Measurements from ENCODE around the gene DAAM2.
A peak's percentile ranks its signal among the peaks of the same experiment; 100 is the strongest.

Gene DAAM2

GRCh38 chr6:39770446-39770845 lies 21.7 kb upstream of the DAAM2 start:
- H3K9ac ChIP-seq (ENCODE audit: low read length): no peak overlapping the region
- H3K27ac ChIP-seq (ENCODE audit: low read depth, low read length): no peak overlapping the region
- H3K4me3 ChIP-seq (ENCODE audit: low read length): no peak overlapping the region
- no peaks in the 10 kb centered on the region for H3K27me3 ChIP-seq (ENCODE audit: control insufficient read depth, insufficient read depth, low read length)
- no peaks in the 10 kb centered on the region for H3K36me3 ChIP-seq (ENCODE audit: control insufficient read depth, insufficient read depth, low read length)
- peaks cover 5% of the 10 kb centered on the region for H3K4me1 ChIP-seq (ENCODE audit: control insufficient read depth, insufficient read depth, low read length)

- Histone ChIP-seq H3K36me3 (ENCODE audit: control insufficient read depth, insufficient read depth, low read length) (no peaks in the 10 kb centered on the region), H3K9ac (ENCODE audit: low read length) (no peak overlapping the region), H3K4me3 (ENCODE audit: low read length) (no peak overlapping the region), H3K27ac (ENCODE audit: low read depth, low read length) (peak overlapping the region; percentile 66), H3K4me1 (ENCODE audit: control insufficient read depth, insufficient read depth, low read length) (peaks cover 10% of the 10 kb centered on the region), H3K27me3 (ENCODE audit: control insufficient read depth, insufficient read depth, low read length) (no peaks in the 10 kb centered on the region)
These were observed 19.5 kb upstream of the DAAM2 start for GRCh38 chr6:39772559-39773273.

- H3K4me1 ChIP-seq (ENCODE audit: control insufficient read depth, insufficient read depth, low read length): peaks cover 10% of the 10 kb centered on the region
- no peaks in the 10 kb centered on the region for H3K36me3 ChIP-seq (ENCODE audit: control insufficient read depth, insufficient read depth, low read length)
- no peak overlapping the region for H3K4me3 ChIP-seq (ENCODE audit: low read length)
- H3K9ac ChIP-seq (ENCODE audit: low read length): no peak overlapping the region
- no peaks in the 10 kb centered on the region for H3K27me3 ChIP-seq (ENCODE audit: control insufficient read depth, insufficient read depth, low read length)
- H3K27ac ChIP-seq (ENCODE audit: low read depth, low read length): peak overlapping the region; percentile 66
These were observed 18.4 kb upstream of the DAAM2 start for GRCh38 chr6:39773782-39774181.

GRCh38 chr6:39776581-39776980 lies 15.6 kb upstream of the DAAM2 start:
- peaks cover 10% of the 10 kb centered on the region for H3K4me1 ChIP-seq (ENCODE audit: control insufficient read depth, insufficient read depth, low read length)
- H3K27me3 ChIP-seq (ENCODE audit: control insufficient read depth, insufficient read depth, low read length): no peaks in the 10 kb centered on the region
- H3K4me3 ChIP-seq (ENCODE audit: low read length): no peak overlapping the region
- H3K27ac ChIP-seq (ENCODE audit: low read depth, low read length): no peak overlapping the region
- no peaks in the 10 kb centered on the region for H3K36me3 ChIP-seq (ENCODE audit: control insufficient read depth, insufficient read depth, low read length)
- H3K9ac ChIP-seq (ENCODE audit: low read length): no peak overlapping the region

GRCh38 chr6:39777218-39777617 lies 15.0 kb upstream of the DAAM2 start:
- Histone ChIP-seq H3K27me3 (ENCODE audit: control insufficient read depth, insufficient read depth, low read length) (no peaks in the 10 kb centered on the region), H3K27ac (ENCODE audit: low read depth, low read length) (peak overlapping the region; percentile 30), H3K9ac (ENCODE audit: low read length) (no peak overlapping the region), H3K36me3 (ENCODE audit: control insufficient read depth, insufficient read depth, low read length) (no peaks in the 10 kb centered on the region), H3K4me1 (ENCODE audit: control insufficient read depth, insufficient read depth, low read length) (peaks cover 10% of the 10 kb centered on the region), H3K4me3 (ENCODE audit: low read length) (no peak overlapping the region)

GRCh38 chr6:39777661-39778060 lies 14.5 kb upstream of the DAAM2 start:
- Histone ChIP-seq H3K36me3 (ENCODE audit: control insufficient read depth, insufficient read depth, low read length) (no peaks in the 10 kb centered on the region), H3K9ac (ENCODE audit: low read length) (no peak overlapping the region), H3K27ac (ENCODE audit: low read depth, low read length) (peak overlapping the region; percentile 30), H3K4me3 (ENCODE audit: low read length) (no peak overlapping the region), H3K4me1 (ENCODE audit: control insufficient read depth, insufficient read depth, low read length) (peaks cover 10% of the 10 kb centered on the region), H3K27me3 (ENCODE audit: control insufficient read depth, insufficient read depth, low read length) (no peaks in the 10 kb centered on the region)

- H3K4me3 ChIP-seq (ENCODE audit: low read length): no peak overlapping the region
- peaks cover 5% of the 10 kb centered on the region for H3K4me1 ChIP-seq (ENCODE audit: control insufficient read depth, insufficient read depth, low read length)
- H3K36me3 ChIP-seq (ENCODE audit: control insufficient read depth, insufficient read depth, low read length): no peaks in the 10 kb centered on the region
- H3K27me3 ChIP-seq (ENCODE audit: control insufficient read depth, insufficient read depth, low read length): no peaks in the 10 kb centered on the region
- H3K9ac ChIP-seq (ENCODE audit: low read length): no peak overlapping the region
- no peak overlapping the region for H3K27ac ChIP-seq (ENCODE audit: low read depth, low read length)
These were observed 13.5 kb upstream of the DAAM2 start for GRCh38 chr6:39778581-39779255.

- no peak overlapping the region for H3K4me3 ChIP-seq (ENCODE audit: low read length)
- H3K36me3 ChIP-seq (ENCODE audit: control insufficient read depth, insufficient read depth, low read length): no peaks in the 10 kb centered on the region
- H3K27me3 ChIP-seq (ENCODE audit: control insufficient read depth, insufficient read depth, low read length): no peaks in the 10 kb centered on the region
- no peaks in the 10 kb centered on the region for H3K4me1 ChIP-seq (ENCODE audit: control insufficient read depth, insufficient read depth, low read length)
- no peak overlapping the region for H3K27ac ChIP-seq (ENCODE audit: low read depth, low read length)
- H3K9ac ChIP-seq (ENCODE audit: low read length): no peak overlapping the region
These were observed 6.9 kb upstream of the DAAM2 start for GRCh38 chr6:39785281-39785680.

- Histone ChIP-seq H3K27ac (ENCODE audit: low read depth, low read length) (no peak overlapping the region), H3K4me3 (ENCODE audit: low read length) (no peak overlapping the region), H3K36me3 (ENCODE audit: control insufficient read depth, insufficient read depth, low read length) (no peaks in the 10 kb centered on the region), H3K4me1 (ENCODE audit: control insufficient read depth, insufficient read depth, low read length) (no peaks in the 10 kb centered on the region), H3K9ac (ENCODE audit: low read length) (no peak overlapping the region), H3K27me3 (ENCODE audit: control insufficient read depth, insufficient read depth, low read length) (no peaks in the 10 kb centered on the region)
These were observed 5.5 kb upstream of the DAAM2 start for GRCh38 chr6:39786649-39787048.

- Histone ChIP-seq H3K36me3 (ENCODE audit: control insufficient read depth, insufficient read depth, low read length) (no peaks in the 10 kb centered on the region), H3K27me3 (ENCODE audit: control insufficient read depth, insufficient read depth, low read length) (no peaks in the 10 kb centered on the region), H3K4me1 (ENCODE audit: control insufficient read depth, insufficient read depth, low read length) (peaks cover 2% of the 10 kb centered on the region), H3K27ac (ENCODE audit: low read depth, low read length) (no peak overlapping the region), H3K9ac (ENCODE audit: low read length) (no peak overlapping the region), H3K4me3 (ENCODE audit: low read length) (no peak overlapping the region)
These were observed 4.9 kb upstream of the DAAM2 start for GRCh38 chr6:39787322-39787721.

- peaks cover 8% of the 10 kb centered on the region for H3K4me1 ChIP-seq (ENCODE audit: control insufficient read depth, insufficient read depth, low read length)
- H3K9ac ChIP-seq (ENCODE audit: low read length): no peak overlapping the region
- H3K27ac ChIP-seq (ENCODE audit: low read depth, low read length): peak overlapping the region; percentile 41
- H3K4me3 ChIP-seq (ENCODE audit: low read length): no peak overlapping the region
- no peaks in the 10 kb centered on the region for H3K27me3 ChIP-seq (ENCODE audit: control insufficient read depth, insufficient read depth, low read length)
- H3K36me3 ChIP-seq (ENCODE audit: control insufficient read depth, insufficient read depth, low read length): no peaks in the 10 kb centered on the region
These were observed 1.4 kb upstream of the DAAM2 start for GRCh38 chr6:39790772-39791171.

GRCh38 chr6:39791311-39791710 lies 865 bp upstream of the DAAM2 start:
- H3K4me1 ChIP-seq (ENCODE audit: control insufficient read depth, insufficient read depth, low read length): peaks cover 8% of the 10 kb centered on the region
- H3K27ac ChIP-seq (ENCODE audit: low read depth, low read length): no peak overlapping the region
- H3K27me3 ChIP-seq (ENCODE audit: control insufficient read depth, insufficient read depth, low read length): no peaks in the 10 kb centered on the region

More at GRCh38 chr6:39791311-39791710, 865 bp upstream of the DAAM2 start:
- Histone ChIP-seq H3K9ac (ENCODE audit: low read length) (no peak overlapping the region), H3K4me3 (ENCODE audit: low read length) (no peak overlapping the region), H3K36me3 (ENCODE audit: control insufficient read depth, insufficient read depth, low read length) (no peaks in the 10 kb centered on the region)

All from rectal smooth muscle tissue (tissue), 1 donor.